ENCODE measurements around the gene FMN1. TPM values are rescaled to one million over a fixed set of nuclear protein-coding genes. Genes with fewer than 3 reads are reported as not detected.

FMN1 gene
- total and polyA plus RNA-seq, 7 donors: 0.21 to 20.0 (median 2.5) TPM

- H3K4me3 ChIP-seq: no peak overlapping the region
- H3K27me3 ChIP-seq (ENCODE audit: insufficient read depth in 3 of 3, low read length in 2 of 3): no peaks in the 10 kb centered on the region
- DNase-seq: no peak
- H3K36me3 ChIP-seq (ENCODE audit: insufficient read depth in 1 of 2, low read depth in 1 of 2): no peaks in the 10 kb centered on the region
- no peaks in the 10 kb centered on the region for H3K9me3 ChIP-seq
- intact Hi-C loops (cut with DNase I): no loop called here
- WGBS, 3 donors: 81 to 89% (median 82%) methylated on average over 5 of the region's 5 CpGs
- no peak overlapping the region for H3K27ac ChIP-seq
- peaks cover 5% of the 10 kb centered on the region for H3K4me1 ChIP-seq
- TF ChIP-seq CTCF (IDR thresholded peaks at IDR 0.05): no peak
- ATAC-seq: no peak
Observed at GRCh38 chr15:33188159-33188558, 6.4 kb downstream of the FMN1 start.

DNA sequence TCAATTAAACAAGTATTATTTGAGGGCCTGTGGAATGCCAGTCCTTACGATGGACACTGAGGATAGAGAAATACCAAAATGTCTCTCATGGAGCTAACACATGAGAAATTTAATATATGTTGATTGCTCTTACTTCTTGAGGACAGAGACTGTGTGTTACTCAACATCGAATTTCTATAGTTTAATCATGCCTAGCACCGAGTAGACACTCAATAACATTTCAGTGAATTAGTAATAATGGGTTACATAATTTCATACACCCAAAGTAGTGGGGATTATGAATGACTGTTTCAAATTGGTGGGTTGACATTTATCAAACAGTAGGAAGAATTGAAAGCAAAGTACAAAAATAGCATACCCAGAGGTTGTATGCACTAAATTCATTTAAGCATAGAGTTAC lies 11.2 kb downstream of the FMN1 start:
- H3K4me3 ChIP-seq: no peak overlapping the region
- no peak for TF ChIP-seq CTCF (IDR thresholded peaks at IDR 0.05)
- H3K27ac ChIP-seq: no peak overlapping the region
- ATAC-seq (no peak), DNase-seq (no peak)
- H3K36me3 ChIP-seq (ENCODE audit: insufficient read depth in 1 of 2, low read depth in 1 of 2): no peaks in the 10 kb centered on the region
- no peaks in the 10 kb centered on the region for H3K4me1 ChIP-seq
- 86 to 94% (median 86%) methylated on average over 3 of the region's 3 CpGs for WGBS, 3 donors
- H3K27me3 ChIP-seq (ENCODE audit: insufficient read depth in 3 of 3, low read length in 2 of 3): no peaks in the 10 kb centered on the region
- H3K9me3 ChIP-seq: no peaks in the 10 kb centered on the region
- intact Hi-C loops (cut with DNase I): no loop called here

GRCh38 chr15:33182926-33183325 lies 11.6 kb downstream of the FMN1 start:
- ATAC-seq (no peak), DNase-seq (no peak)
- Histone ChIP-seq H3K27ac (no peak overlapping the region), H3K4me3 (no peak overlapping the region), H3K36me3 (ENCODE audit: insufficient read depth in 1 of 2, low read depth in 1 of 2) (no peaks in the 10 kb centered on the region), H3K27me3 (ENCODE audit: insufficient read depth in 3 of 3, low read length in 2 of 3) (no peaks in the 10 kb centered on the region), H3K4me1 (no peaks in the 10 kb centered on the region), H3K9me3 (no peaks in the 10 kb centered on the region)
- TF ChIP-seq CTCF (IDR thresholded peaks at IDR 0.05): no peak
- intact Hi-C loops (cut with DNase I): no loop called here
- WGBS, 3 donors: 59 to 78% (median 69%) methylated on average over 2 of the region's 2 CpGs

DNA sequence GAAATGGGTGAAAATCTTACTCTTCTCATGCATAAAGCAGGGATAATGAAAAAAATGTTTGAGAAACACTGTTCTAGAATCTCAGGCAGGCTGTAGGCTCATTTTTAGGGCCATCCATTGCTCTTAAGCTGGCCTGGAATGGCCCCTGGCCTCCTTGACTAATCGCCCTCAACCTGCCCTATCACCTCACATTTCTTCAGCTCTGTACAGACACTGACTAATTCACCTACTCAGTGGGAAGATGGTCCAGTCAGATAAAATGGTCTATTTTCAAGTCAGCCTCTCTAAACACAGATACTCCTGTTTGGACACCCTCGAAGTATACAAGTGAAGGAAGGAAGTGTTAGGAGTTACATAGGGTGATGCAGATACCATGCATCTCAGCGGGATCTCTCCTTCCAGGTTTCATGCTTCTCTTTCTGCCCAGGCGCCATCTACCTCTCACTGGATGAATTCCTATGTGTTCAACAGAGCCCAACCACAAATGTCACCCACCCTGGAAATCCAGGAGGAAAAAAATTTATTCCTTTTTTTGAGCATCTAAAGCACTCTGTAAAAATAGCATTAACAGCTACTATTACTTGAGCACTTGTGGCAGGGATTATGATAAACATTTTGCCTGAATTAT lies 12.1 kb downstream of the FMN1 start:
- no peak for TF ChIP-seq CTCF (IDR thresholded peaks at IDR 0.05)
- Histone ChIP-seq H3K4me1 (no peaks in the 10 kb centered on the region), H3K27ac (no peak overlapping the region), H3K9me3 (no peaks in the 10 kb centered on the region), H3K27me3 (ENCODE audit: insufficient read depth in 3 of 3, low read length in 2 of 3) (no peaks in the 10 kb centered on the region), H3K4me3 (no peak overlapping the region), H3K36me3 (ENCODE audit: insufficient read depth in 1 of 2, low read depth in 1 of 2) (no peaks in the 10 kb centered on the region)
- 75 to 77% (median 76%) methylated on average over 4 of the region's 4 CpGs for WGBS, 3 donors
- ATAC-seq (no peak), DNase-seq (no peak)
- intact Hi-C loops (cut with DNase I): no loop called here

- ATAC-seq (no peak), DNase-seq (no peak)
- 87 to 92% (median 90%) methylated on average over 5 of the region's 5 CpGs for WGBS, 3 donors
- H3K27ac ChIP-seq: no peak overlapping the region
- H3K36me3 ChIP-seq (ENCODE audit: insufficient read depth in 1 of 2, low read depth in 1 of 2): no peaks in the 10 kb centered on the region
- TF ChIP-seq CTCF (IDR thresholded peaks at IDR 0.05): no peak
- no peaks in the 10 kb centered on the region for H3K9me3 ChIP-seq
- intact Hi-C loops (cut with DNase I): no loop called here
- H3K4me1 ChIP-seq: no peaks in the 10 kb centered on the region
- H3K27me3 ChIP-seq (ENCODE audit: insufficient read depth in 3 of 3, low read length in 2 of 3): no peaks in the 10 kb centered on the region
- H3K4me3 ChIP-seq: no peak overlapping the region
Observed at GRCh38 chr15:33179874-33180273, 14.6 kb downstream of the FMN1 start.

All from psoas muscle (tissue), 8 donors.